ENCODE data around the gene MEGF6. TPM values are rescaled to one million over a fixed set of nuclear protein-coding genes. Genes with fewer than 3 reads are reported as not detected.

MEGF6 gene
- polyA plus RNA-seq, 1 donor (not counting 4 experiments of a cell fraction or from before 2014, with no cell fraction given), result 0.24 TPM

DNA sequence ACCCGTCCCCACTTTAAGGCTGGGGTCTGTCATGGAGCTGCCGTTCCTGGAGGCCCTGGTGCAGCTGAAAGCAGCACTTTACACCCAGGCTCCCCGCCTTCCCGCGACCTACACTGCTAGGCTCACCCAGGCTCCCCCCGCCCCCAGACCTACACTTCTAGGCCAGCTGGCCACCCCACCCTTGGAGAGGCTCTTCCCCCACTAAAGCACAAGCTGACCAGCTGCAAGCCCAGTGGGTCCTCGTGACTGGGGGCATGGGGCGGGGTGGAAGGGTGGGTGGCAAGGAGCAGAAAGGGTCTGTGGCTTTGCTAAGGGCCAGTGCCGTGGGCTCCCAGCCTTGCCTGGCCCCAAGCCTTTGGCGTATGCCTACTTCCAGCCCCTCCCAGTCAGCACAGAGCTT is 166.6 kb downstream of the MEGF6 start:
- Histone ChIP-seq H3K36me3 (ENCODE audit: control insufficient read depth in 2 of 2, extremely low read depth in 1 of 2, insufficient read depth in 2 of 2, low read length in 2 of 2) (no peaks in the 10 kb centered on the region), H3K4me2 (ENCODE audit: control insufficient read depth, extremely low read depth, insufficient read depth, low read depth, low read length) (no peak overlapping the region), H3K4me3 (ENCODE audit: control insufficient read depth in 2 of 3, extremely low read depth in 1 of 3, insufficient read depth in 2 of 3, low read depth in 1 of 3, low read length in 3 of 3) (no peak overlapping the region), H3K27me3 (ENCODE audit: control insufficient read depth, extremely low read depth, insufficient read depth, low read length) (no peaks in the 10 kb centered on the region), H3K9me1 (ENCODE audit: control insufficient read depth, extremely low read depth, insufficient read depth, low read length) (no peaks in the 10 kb centered on the region), H3K9ac (ENCODE audit: control insufficient read depth, extremely low read depth, insufficient read depth, low read length) (no peak overlapping the region), H4K20me1 (ENCODE audit: control insufficient read depth, extremely low read depth, insufficient read depth, low read length) (no peaks in the 10 kb centered on the region), H3K27ac (ENCODE audit: control insufficient read depth, insufficient read depth, low read length) (no peak overlapping the region), H2AFZ (ENCODE audit: control insufficient read depth, low read length) (no peak overlapping the region), H3K4me1 (ENCODE audit: control insufficient read depth, extremely low read depth, insufficient read depth, low read length) (no peaks in the 10 kb centered on the region), H3K9me3 (ENCODE audit: control insufficient read depth, low read depth, low read length) (no peaks in the 10 kb centered on the region), H3K79me2 (ENCODE audit: control insufficient read depth, insufficient read depth, low read length) (no peaks in the 10 kb centered on the region)
- no peak for DNase-seq (ENCODE audit: low read depth, low spot score)
- no peak for FAIRE-seq
- no peak for TF ChIP-seq CTCF (optimal IDR thresholded peaks at IDR 0.05 in 1 of 3, IDR thresholded peaks at IDR 0.05 in 1 of 3, conservative IDR thresholded peaks at IDR 0.05 in 1 of 3; ENCODE audit: extremely low read depth in 1 of 3, insufficient read depth in 2 of 3, low read length in 3 of 3)
- no peak for TF ChIP-seq EZH2 (IDR thresholded peaks at IDR 0.05; ENCODE audit: low read length)
- dilution Hi-C loops (cut with MboI; ENCODE audit: extremely low pct_ligation_motif_present, low sequenced_read_pairs), result no loop called here

- no peak overlapping the region for H3K4me3 ChIP-seq (ENCODE audit: control insufficient read depth in 2 of 3, extremely low read depth in 1 of 3, insufficient read depth in 2 of 3, low read depth in 1 of 3, low read length in 3 of 3)
- FAIRE-seq, result no peak
- H3K9me1 ChIP-seq (ENCODE audit: control insufficient read depth, extremely low read depth, insufficient read depth, low read length), result no peaks in the 10 kb centered on the region
- H2AFZ ChIP-seq (ENCODE audit: control insufficient read depth, low read length), result no peak overlapping the region
- no peaks in the 10 kb centered on the region for H3K9me3 ChIP-seq (ENCODE audit: control insufficient read depth, low read depth, low read length)
- TF ChIP-seq EZH2 (IDR thresholded peaks at IDR 0.05; ENCODE audit: low read length) (no peak), CTCF (optimal IDR thresholded peaks at IDR 0.05 in 1 of 3, IDR thresholded peaks at IDR 0.05 in 1 of 3, conservative IDR thresholded peaks at IDR 0.05 in 1 of 3; ENCODE audit: extremely low read depth in 1 of 3, insufficient read depth in 2 of 3, low read length in 3 of 3) (no peak)
- no peaks in the 10 kb centered on the region for H3K36me3 ChIP-seq (ENCODE audit: control insufficient read depth in 2 of 2, extremely low read depth in 1 of 2, insufficient read depth in 2 of 2, low read length in 2 of 2)
- no peaks in the 10 kb centered on the region for H4K20me1 ChIP-seq (ENCODE audit: control insufficient read depth, extremely low read depth, insufficient read depth, low read length)
- no peak for DNase-seq (ENCODE audit: low read depth, low spot score)
- H3K4me1 ChIP-seq (ENCODE audit: control insufficient read depth, extremely low read depth, insufficient read depth, low read length), result no peaks in the 10 kb centered on the region
- H3K27me3 ChIP-seq (ENCODE audit: control insufficient read depth, extremely low read depth, insufficient read depth, low read length), result no peaks in the 10 kb centered on the region
- dilution Hi-C loops (cut with MboI; ENCODE audit: extremely low pct_ligation_motif_present, low sequenced_read_pairs), result no loop called here
- no peak overlapping the region for H3K27ac ChIP-seq (ENCODE audit: control insufficient read depth, insufficient read depth, low read length)
- H3K4me2 ChIP-seq (ENCODE audit: control insufficient read depth, extremely low read depth, insufficient read depth, low read depth, low read length), result no peak overlapping the region
- H3K9ac ChIP-seq (ENCODE audit: control insufficient read depth, extremely low read depth, insufficient read depth, low read length), result no peak overlapping the region
- no peaks in the 10 kb centered on the region for H3K79me2 ChIP-seq (ENCODE audit: control insufficient read depth, insufficient read depth, low read length)
Observed at GRCh38 chr1:3444298-3444697, 167.0 kb downstream of the MEGF6 start.
